IMR-90 (cell line): ENCODE results near the gene CCR6.

Experiments used
- ELK1 ChIP-seq: fragments of 150-350 bp; IDR thresholded peaks from 2 replicates; pipeline ENCODE4 v1.6.1; 2016; ENCODE audit warnings: low read depth, mild to moderate bottlenecking, low read length, moderate library complexity, borderline replicate concordance
- MAZ ChIP-seq: IDR thresholded peaks from 2 replicates; pipeline ENCODE4 v1.6.1; 2012; ENCODE audit warnings: low read depth, mild to moderate bottlenecking, low read length, improper control_type of control experiment, moderate library complexity, borderline replicate concordance
- MXI1 ChIP-seq: IDR thresholded peaks from 2 replicates; pipeline ENCODE4 v1.6.1; 2012; ENCODE audit warnings: low read depth, mild to moderate bottlenecking, low read length, moderate library complexity, borderline replicate concordance
- POLR2A ChIP-seq: IDR thresholded peaks from 2 replicates; pipeline ENCODE4 v1.6.1; 2012; ENCODE audit warnings: mild to moderate bottlenecking, low read depth, low read length
- TF ChIP-seq, protein P1 (sequence below): conservative IDR thresholded peaks from 2 replicates; pipeline ENCODE4 v1.5.1; 2012; ENCODE audit warnings: mild to moderate bottlenecking, low read depth, low read length, improper control_type of control experiment

- TF ChIP-seq, protein P1, sequence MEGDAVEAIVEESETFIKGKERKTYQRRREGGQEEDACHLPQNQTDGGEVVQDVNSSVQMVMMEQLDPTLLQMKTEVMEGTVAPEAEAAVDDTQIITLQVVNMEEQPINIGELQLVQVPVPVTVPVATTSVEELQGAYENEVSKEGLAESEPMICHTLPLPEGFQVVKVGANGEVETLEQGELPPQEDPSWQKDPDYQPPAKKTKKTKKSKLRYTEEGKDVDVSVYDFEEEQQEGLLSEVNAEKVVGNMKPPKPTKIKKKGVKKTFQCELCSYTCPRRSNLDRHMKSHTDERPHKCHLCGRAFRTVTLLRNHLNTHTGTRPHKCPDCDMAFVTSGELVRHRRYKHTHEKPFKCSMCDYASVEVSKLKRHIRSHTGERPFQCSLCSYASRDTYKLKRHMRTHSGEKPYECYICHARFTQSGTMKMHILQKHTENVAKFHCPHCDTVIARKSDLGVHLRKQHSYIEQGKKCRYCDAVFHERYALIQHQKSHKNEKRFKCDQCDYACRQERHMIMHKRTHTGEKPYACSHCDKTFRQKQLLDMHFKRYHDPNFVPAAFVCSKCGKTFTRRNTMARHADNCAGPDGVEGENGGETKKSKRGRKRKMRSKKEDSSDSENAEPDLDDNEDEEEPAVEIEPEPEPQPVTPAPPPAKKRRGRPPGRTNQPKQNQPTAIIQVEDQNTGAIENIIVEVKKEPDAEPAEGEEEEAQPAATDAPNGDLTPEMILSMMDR: no peak
- TF ChIP-seq POLR2A (no peak), MAZ (no peak), ELK1 (no peak), MXI1 (no peak)
Observed at GRCh38 chr6:167150941-167151549, 28.1 kb downstream of the CCR6 start.
